Ectodermal cell (in vitro differentiated cells): Measurements from ENCODE around the gene NTPCR.
"Not testable (repeated sequence)": the region's sequence is repeated elsewhere in the genome, so short reads cannot be mapped to it uniquely, and the experiment has no call there.

ENCODE experiments used
- H3K27ac ChIP-seq: 2 replicates; pipeline ENCODE4 v1.7.0; 2013; ENCODE audit warnings: mild to moderate bottlenecking, low read depth, low read length; ENCODE audit not compliant: insufficient read depth, poor library complexity, severe bottlenecking
- H3K27me3 ChIP-seq: 2 replicates; pipeline ENCODE4 v1.7.0; 2013; ENCODE audit warnings: mild to moderate bottlenecking, low read length; ENCODE audit not compliant: insufficient read depth, control insufficient read depth, poor library complexity, severe bottlenecking
- H3K36me3 ChIP-seq: one replicate; pipeline ENCODE4 v1.7.0; 2013; ENCODE audit warnings: low read length; ENCODE audit not compliant: control insufficient read depth, insufficient read depth
- H3K4me1 ChIP-seq: one replicate; pipeline ENCODE4 v1.7.0; 2013; ENCODE audit warnings: low read length; ENCODE audit not compliant: control insufficient read depth, insufficient read depth
- H3K4me3 ChIP-seq: 2 replicates; pipeline ENCODE4 v1.7.0; 2013; ENCODE audit warnings: low read depth, low read length, control low read depth; ENCODE audit not compliant: insufficient read depth
- H3K9me3 ChIP-seq: 2 replicates; pipeline ENCODE4 v1.7.0; 2013; ENCODE audit warnings: mild to moderate bottlenecking, low read length, moderate library complexity; ENCODE audit not compliant: control insufficient read depth
- WGBS, 2 experiments: methylation state at CpG; one replicate each; pipeline ENCODE4 v1.1.7; 2013; ENCODE audit warnings: missing lambda C conversion rate in 2 of 2; 5-methylcytosine and 5-hydroxymethylcytosine counted together

NTPCR gene

GRCh38 chr1:232925421-232926220, 24.8 kb upstream of the NTPCR start:
- H3K27me3 ChIP-seq = no peaks in the 10 kb centered on the region
- H3K36me3 ChIP-seq = no peaks in the 10 kb centered on the region
- H3K4me1 ChIP-seq = no peaks in the 10 kb centered on the region
- no peak overlapping the region for H3K4me3 ChIP-seq
- H3K9me3 ChIP-seq = no peaks in the 10 kb centered on the region
- no peak overlapping the region for H3K27ac ChIP-seq
- WGBS, 2 experiments = 87 to 92% methylated on average over 5 of the region's 5 CpGs

DNA sequence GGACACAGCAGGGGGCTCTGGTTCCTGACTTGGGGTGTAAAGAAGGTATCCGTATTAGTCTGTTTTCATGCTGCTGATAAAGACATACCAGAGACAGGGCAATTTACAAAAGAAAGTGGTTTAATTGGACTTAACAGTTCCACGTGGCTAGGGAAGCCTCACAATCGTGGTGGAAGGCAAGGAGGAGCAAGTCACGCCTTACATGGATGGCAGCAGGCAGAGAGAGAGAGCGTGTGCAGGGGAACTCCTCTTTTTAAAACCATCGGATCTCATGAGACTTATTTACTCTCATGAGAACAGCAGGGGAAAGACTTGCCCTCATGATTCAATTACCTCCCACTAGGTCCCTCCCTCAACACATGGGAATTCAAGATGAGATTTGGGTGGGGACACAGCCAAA, 23.2 kb upstream of the NTPCR start:
- 90 to 91% methylated on average over 6 of the region's 6 CpGs for WGBS, 2 experiments

DNA sequence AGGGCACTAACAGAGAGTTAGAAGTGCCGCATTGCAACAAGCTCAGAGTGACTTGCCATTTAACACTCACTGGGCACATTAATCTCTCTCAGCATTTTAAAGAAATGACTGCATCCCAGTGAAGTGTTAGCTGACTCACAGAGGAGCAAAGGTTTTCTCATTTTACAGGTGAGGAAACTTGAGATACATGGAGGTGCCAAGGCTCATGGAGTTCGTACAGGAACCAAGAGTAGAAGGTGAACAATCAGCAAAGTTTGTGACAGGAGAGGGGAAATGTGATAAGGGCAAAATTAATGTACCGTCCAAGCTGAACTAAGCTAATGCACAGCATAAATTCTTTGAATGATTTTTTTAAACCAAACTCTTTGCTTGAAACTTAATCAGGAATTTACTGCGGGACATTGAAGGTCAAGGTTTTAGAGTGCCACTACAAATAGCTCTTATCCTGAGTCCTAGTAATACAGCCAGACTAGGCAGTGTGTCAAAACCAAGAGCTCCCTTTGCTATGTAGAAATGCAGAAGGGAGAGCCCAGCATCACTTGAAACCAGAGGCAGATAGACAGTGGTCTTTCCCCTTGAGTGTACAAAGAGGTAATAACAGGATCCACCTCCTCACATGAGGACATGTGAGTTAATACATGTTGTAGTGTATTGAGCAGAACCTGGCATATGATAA, 22.4 kb upstream of the NTPCR start:
- no peak overlapping the region for H3K27ac ChIP-seq
- H3K27me3 ChIP-seq = no peaks in the 10 kb centered on the region
- H3K36me3 ChIP-seq = no peaks in the 10 kb centered on the region
- no peak overlapping the region for H3K4me3 ChIP-seq
- WGBS, 2 experiments = 91 to 95% methylated on average over 4 of the region's 4 CpGs
- H3K4me1 ChIP-seq = no peaks in the 10 kb centered on the region
- H3K9me3 ChIP-seq = no peaks in the 10 kb centered on the region

More for the DNA sequence above, 23.2 kb upstream of the NTPCR start:
- not testable (repeated sequence) for H3K27ac ChIP-seq, H3K36me3 ChIP-seq, H3K27me3 ChIP-seq, H3K4me3 ChIP-seq, H3K9me3 ChIP-seq, H3K4me1 ChIP-seq

- no peaks in the 10 kb centered on the region for H3K36me3 ChIP-seq
- no peak overlapping the region for H3K27ac ChIP-seq
- H3K4me3 ChIP-seq = no peak overlapping the region
- no peaks in the 10 kb centered on the region for H3K4me1 ChIP-seq
- no peaks in the 10 kb centered on the region for H3K27me3 ChIP-seq
- 85 to 96% methylated on average over 3 of the region's 3 CpGs for WGBS, 2 experiments
- no peaks in the 10 kb centered on the region for H3K9me3 ChIP-seq
These were observed 17.7 kb upstream of the NTPCR start for GRCh38 chr1:232932486-232933425.

- 93 to 96% methylated on average over 6 of the region's 6 CpGs for WGBS, 2 experiments
- H3K4me3 ChIP-seq = no peak overlapping the region
These were observed 13.5 kb upstream of the NTPCR start for GRCh38 chr1:232936941-232937340.

GRCh38 chr1:232937741-232938375, 12.6 kb upstream of the NTPCR start:
- WGBS, 2 experiments = 93 to 95% methylated on average over 8 of the region's 8 CpGs
- no peaks in the 10 kb centered on the region for H3K4me1 ChIP-seq
- no peak overlapping the region for H3K27ac ChIP-seq
- H3K4me3 ChIP-seq = no peak overlapping the region
- no peaks in the 10 kb centered on the region for H3K36me3 ChIP-seq
- H3K27me3 ChIP-seq = no peaks in the 10 kb centered on the region
- no peaks in the 10 kb centered on the region for H3K9me3 ChIP-seq

More at GRCh38 chr1:232936941-232937340, 13.5 kb upstream of the NTPCR start:
- H3K27ac ChIP-seq = no peak overlapping the region
- H3K36me3 ChIP-seq = no peaks in the 10 kb centered on the region
- no peaks in the 10 kb centered on the region for H3K9me3 ChIP-seq
- H3K4me1 ChIP-seq = no peaks in the 10 kb centered on the region
- H3K27me3 ChIP-seq = no peaks in the 10 kb centered on the region

GRCh38 chr1:232938926-232939325, 11.5 kb upstream of the NTPCR start:
- Histone ChIP-seq H3K4me1 (no peaks in the 10 kb centered on the region), H3K27me3 (no peaks in the 10 kb centered on the region), H3K36me3 (no peaks in the 10 kb centered on the region), H3K27ac (no peak overlapping the region), H3K4me3 (no peak overlapping the region), H3K9me3 (no peaks in the 10 kb centered on the region)
- 94 to 97% methylated on average over 6 to 8 of the region's 11 CpGs for WGBS, 2 experiments

- no peaks in the 10 kb centered on the region for H3K4me1 ChIP-seq
- H3K36me3 ChIP-seq = no peaks in the 10 kb centered on the region
- no peaks in the 10 kb centered on the region for H3K9me3 ChIP-seq
- H3K27me3 ChIP-seq = no peaks in the 10 kb centered on the region
- H3K27ac ChIP-seq = no peak overlapping the region
- no peak overlapping the region for H3K4me3 ChIP-seq
- WGBS, 2 experiments = 92 to 95% methylated on average over 2 of the region's 2 CpGs
These were observed 10.7 kb upstream of the NTPCR start for GRCh38 chr1:232939748-232940147.

GRCh38 chr1:232940262-232940661, 10.1 kb upstream of the NTPCR start:
- no peaks in the 10 kb centered on the region for H3K4me1 ChIP-seq
- H3K9me3 ChIP-seq = no peaks in the 10 kb centered on the region
- H3K27ac ChIP-seq = no peak overlapping the region
- no peaks in the 10 kb centered on the region for H3K27me3 ChIP-seq
- no peaks in the 10 kb centered on the region for H3K36me3 ChIP-seq
- no peak overlapping the region for H3K4me3 ChIP-seq
- WGBS, 2 experiments = 86 to 88% methylated on average over 1 of the region's 1 CpG
